Glutamatergic neuron (in vitro differentiated cells): ENCODE data around the gene CAPG. TPM values are rescaled to one million over a fixed set of nuclear protein-coding genes. Genes with fewer than 3 reads are reported as not detected.

Experiments
- DNase-seq: peaks from one replicate; pipeline ENCODE4 v3.0.0; 2022
- H3K27ac Mint-ChIP-seq: one replicate; pipeline ENCODE4 v1.8.0; 2020; ENCODE audit warnings: mild to moderate bottlenecking, mixed read lengths, inconsistent platforms; ENCODE audit not compliant: unreplicated experiment
- H3K27me3 Mint-ChIP-seq: one replicate; pipeline ENCODE4 v1.8.0; 2020; ENCODE audit warnings: mild to moderate bottlenecking, moderate library complexity, mixed read lengths, inconsistent platforms; ENCODE audit not compliant: unreplicated experiment
- H3K36me3 Mint-ChIP-seq: one replicate; pipeline ENCODE4 v1.8.0; 2020; ENCODE audit warnings: mild to moderate bottlenecking, mixed read lengths, inconsistent platforms; ENCODE audit not compliant: unreplicated experiment
- H3K4me1 Mint-ChIP-seq: one replicate; pipeline ENCODE4 v1.8.0; 2020; ENCODE audit warnings: mild to moderate bottlenecking, low read depth, mixed read lengths, inconsistent platforms; ENCODE audit not compliant: unreplicated experiment
- H3K4me3 Mint-ChIP-seq: one replicate; pipeline ENCODE4 v1.8.0; 2020; ENCODE audit warnings: mild to moderate bottlenecking, mixed read lengths, inconsistent platforms; ENCODE audit not compliant: unreplicated experiment
- H3K9me3 Mint-ChIP-seq: one replicate; pipeline ENCODE4 v1.8.0; 2020; ENCODE audit warnings: mild to moderate bottlenecking, moderate library complexity, mixed read lengths, inconsistent platforms; ENCODE audit not compliant: unreplicated experiment
- total RNA-seq: library from RNA; stranded (reverse); fragmentation: NEBNext Ultra II Directional; extraction: Animal tissue kit (Norgen Biotek cat#: 25700); gene quantifications from one replicate; pipeline ENCODE4 v1.2.1, GENCODE V29; 2021; ENCODE audit not compliant: unreplicated experiment
- TF ChIP-seq, protein P1 (sequence below): fragments of 200-600 bp; sonication (generic); IDR thresholded peaks from one replicate; pipeline ENCODE4 v1.5.0; 2021; ENCODE audit not compliant: partially characterized antibody, unreplicated experiment

The CAPG gene
- total RNA-seq, 1 donor from 2014 or later: 15.5 TPM

DNA sequence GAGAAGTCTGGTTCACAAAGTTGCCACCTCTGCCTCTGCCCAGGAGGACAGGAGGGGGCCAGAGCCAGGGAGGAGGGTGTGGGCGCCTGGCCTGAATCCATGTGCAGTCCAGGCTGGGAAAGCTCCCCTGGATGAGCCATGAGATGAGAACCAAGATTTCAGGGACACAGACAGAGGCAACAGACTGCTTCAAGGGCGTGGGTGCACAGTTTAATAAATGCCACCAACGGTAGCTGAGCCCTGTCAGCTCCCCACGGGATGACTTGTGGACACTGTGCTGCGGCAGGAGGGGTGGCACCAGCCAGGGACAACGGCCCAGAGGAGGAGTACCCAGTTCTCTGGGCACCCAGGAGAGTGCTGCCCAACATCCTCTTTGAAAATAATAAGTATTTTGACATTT, 15.2 kb downstream of the CAPG start:
- Mint-ChIP-seq H3K27me3 (peaks cover 3% of the 10 kb centered on the region), H3K9me3 (no peaks in the 10 kb centered on the region), H3K4me1 (no peaks in the 10 kb centered on the region), H3K36me3 (peaks cover 5% of the 10 kb centered on the region), H3K27ac (no peak overlapping the region), H3K4me3 (no peak overlapping the region)
- TF ChIP-seq, protein P1, sequence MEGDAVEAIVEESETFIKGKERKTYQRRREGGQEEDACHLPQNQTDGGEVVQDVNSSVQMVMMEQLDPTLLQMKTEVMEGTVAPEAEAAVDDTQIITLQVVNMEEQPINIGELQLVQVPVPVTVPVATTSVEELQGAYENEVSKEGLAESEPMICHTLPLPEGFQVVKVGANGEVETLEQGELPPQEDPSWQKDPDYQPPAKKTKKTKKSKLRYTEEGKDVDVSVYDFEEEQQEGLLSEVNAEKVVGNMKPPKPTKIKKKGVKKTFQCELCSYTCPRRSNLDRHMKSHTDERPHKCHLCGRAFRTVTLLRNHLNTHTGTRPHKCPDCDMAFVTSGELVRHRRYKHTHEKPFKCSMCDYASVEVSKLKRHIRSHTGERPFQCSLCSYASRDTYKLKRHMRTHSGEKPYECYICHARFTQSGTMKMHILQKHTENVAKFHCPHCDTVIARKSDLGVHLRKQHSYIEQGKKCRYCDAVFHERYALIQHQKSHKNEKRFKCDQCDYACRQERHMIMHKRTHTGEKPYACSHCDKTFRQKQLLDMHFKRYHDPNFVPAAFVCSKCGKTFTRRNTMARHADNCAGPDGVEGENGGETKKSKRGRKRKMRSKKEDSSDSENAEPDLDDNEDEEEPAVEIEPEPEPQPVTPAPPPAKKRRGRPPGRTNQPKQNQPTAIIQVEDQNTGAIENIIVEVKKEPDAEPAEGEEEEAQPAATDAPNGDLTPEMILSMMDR: no peak
- DNase-seq: no peak

DNA sequence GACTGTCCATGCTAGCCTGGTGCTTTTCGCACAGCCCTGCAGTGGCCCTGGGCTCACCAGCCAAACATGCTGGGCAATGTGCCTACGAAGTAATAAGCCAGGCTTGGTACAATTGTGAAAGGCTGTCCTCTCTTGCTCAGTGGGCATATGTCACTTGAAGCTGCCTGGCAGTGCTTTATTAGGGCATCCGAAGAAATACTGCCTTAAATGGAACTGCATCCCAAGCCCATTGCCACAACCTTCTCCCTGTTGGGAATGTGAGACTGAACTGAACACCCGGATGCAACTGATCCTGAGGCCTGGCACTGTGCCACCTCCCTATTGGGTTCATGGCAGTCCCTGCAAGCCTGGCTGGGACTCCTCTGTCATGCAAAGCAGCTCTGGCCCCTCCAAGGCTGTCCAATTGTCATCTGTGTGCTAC, 15.9 kb downstream of the CAPG start:
- Mint-ChIP-seq H3K27ac (no peak overlapping the region), H3K27me3 (peaks cover 3% of the 10 kb centered on the region), H3K4me1 (no peaks in the 10 kb centered on the region), H3K4me3 (no peak overlapping the region), H3K9me3 (no peaks in the 10 kb centered on the region), H3K36me3 (peaks cover 4% of the 10 kb centered on the region)
- TF ChIP-seq, protein P1: no peak
- DNase-seq: no peak

DNA sequence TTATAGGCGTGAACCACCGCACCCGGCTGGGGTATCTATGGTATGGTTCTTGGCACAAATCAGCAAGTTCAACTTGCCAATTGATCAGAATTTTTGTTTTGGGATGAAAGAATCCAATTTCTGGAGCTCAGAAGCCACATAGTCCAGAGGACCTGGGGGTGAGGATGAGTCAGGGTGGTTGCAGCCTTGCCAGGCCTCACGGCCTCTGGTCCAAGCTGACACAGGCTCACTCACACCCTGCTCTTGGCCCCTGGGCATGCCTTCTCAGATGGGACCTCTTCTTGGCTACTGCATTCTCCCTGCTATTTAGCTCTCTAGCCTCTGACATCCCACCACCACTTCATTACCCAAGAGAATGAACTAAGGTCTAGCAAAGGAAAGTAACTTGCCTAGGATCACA, 16.3 kb downstream of the CAPG start:
- TF ChIP-seq, protein P1: no peak
- Mint-ChIP-seq H3K9me3 (no peaks in the 10 kb centered on the region), H3K27me3 (no peaks in the 10 kb centered on the region), H3K36me3 (peaks cover 4% of the 10 kb centered on the region), H3K27ac (no peak overlapping the region), H3K4me1 (no peaks in the 10 kb centered on the region), H3K4me3 (no peak overlapping the region)
- DNase-seq: no peak

DNA sequence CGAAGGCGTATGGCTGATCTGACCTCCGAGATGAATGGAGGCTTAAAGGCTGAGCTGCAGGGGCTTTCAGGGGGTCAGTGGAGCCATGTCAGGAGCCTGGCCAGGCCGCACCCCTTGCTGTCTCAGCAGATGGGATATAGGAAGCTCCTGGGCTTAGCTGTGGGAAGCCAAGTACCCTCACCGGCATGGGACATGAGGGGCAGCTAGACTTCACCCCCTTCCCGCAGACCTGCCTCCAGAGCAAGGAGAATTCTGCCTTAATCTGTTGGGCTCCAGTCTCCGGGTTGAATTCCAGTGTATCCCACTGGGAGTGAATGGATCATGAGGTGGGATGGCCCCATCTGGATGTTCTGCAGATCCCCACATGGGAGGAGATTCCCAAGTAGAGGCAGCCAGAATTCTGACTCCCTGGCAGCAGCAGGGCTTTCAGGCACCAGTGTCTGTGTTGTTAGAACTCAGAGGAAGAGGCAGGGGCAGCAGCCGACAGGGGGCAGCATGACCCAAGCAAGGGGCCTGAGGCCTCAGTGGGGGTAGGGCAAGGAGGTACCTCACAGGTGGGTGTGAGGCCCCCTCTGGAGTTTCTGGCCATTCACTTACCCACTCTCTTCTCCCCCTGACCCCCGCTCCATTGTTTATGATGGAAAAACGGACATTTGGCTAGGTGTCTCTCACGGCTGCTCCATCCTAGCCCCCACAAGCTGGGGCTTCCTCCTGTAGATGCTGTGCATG, 19.1 kb downstream of the CAPG start:
- TF ChIP-seq, protein P1: peak; percentile 10
- H3K9me3 Mint-ChIP-seq: no peaks in the 10 kb centered on the region
- no peaks in the 10 kb centered on the region for H3K4me1 Mint-ChIP-seq
- peak; percentile 70 for DNase-seq
- H3K4me3 Mint-ChIP-seq: no peak overlapping the region
- peaks cover 4% of the 10 kb centered on the region for H3K36me3 Mint-ChIP-seq
- no peak overlapping the region for H3K27ac Mint-ChIP-seq
- no peaks in the 10 kb centered on the region for H3K27me3 Mint-ChIP-seq

DNA sequence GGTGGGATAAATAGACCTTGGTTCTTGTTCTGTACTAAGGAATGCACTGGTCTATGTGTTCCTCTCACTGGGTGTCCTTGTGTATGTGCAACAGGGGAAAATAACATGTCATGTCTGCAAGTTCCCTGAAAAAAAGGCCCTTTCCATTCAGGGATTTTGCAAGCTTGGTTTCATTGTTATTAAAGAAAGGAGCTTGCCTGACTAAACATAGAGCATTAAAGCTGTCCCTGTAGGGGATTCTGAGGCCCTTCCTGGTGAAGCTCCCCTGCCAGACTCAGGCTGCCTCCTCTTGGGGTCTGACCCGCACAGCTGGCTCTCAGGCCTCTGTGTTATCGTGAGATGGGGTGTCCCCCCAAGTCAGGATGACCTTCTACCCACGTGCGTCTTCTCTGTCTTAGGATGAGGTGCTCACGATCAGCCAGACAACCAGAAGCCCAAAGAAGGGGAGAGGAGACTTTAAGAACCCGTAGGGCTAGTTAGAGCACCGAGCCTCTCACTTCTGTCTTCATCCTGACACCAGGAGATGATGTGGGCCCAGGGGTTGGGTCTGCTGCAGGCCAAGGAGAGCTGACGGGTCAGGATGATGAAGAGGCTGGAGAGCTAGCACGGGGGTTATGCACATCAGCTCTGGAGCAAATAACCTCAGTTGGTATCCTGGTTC, 21.2 kb downstream of the CAPG start:
- DNase-seq: no peak
- H3K4me3 Mint-ChIP-seq: no peak overlapping the region
- peaks cover 4% of the 10 kb centered on the region for H3K36me3 Mint-ChIP-seq

More for the DNA sequence above, 21.2 kb downstream of the CAPG start:
- Mint-ChIP-seq H3K27me3 (no peaks in the 10 kb centered on the region), H3K27ac (no peak overlapping the region), H3K9me3 (no peaks in the 10 kb centered on the region), H3K4me1 (peaks cover 3% of the 10 kb centered on the region)
- TF ChIP-seq, protein P1: no peak
